ENCODE measurements around the gene ZBTB46. TPM values are rescaled to one million over a fixed set of nuclear protein-coding genes. Genes with fewer than 3 reads are reported as not detected.
A peak's percentile ranks its signal among the peaks of the same experiment; 100 is the strongest.

The ZBTB46 gene
- total RNA-seq, 1 experiment from 2014 or later: 1.1 TPM

DNA sequence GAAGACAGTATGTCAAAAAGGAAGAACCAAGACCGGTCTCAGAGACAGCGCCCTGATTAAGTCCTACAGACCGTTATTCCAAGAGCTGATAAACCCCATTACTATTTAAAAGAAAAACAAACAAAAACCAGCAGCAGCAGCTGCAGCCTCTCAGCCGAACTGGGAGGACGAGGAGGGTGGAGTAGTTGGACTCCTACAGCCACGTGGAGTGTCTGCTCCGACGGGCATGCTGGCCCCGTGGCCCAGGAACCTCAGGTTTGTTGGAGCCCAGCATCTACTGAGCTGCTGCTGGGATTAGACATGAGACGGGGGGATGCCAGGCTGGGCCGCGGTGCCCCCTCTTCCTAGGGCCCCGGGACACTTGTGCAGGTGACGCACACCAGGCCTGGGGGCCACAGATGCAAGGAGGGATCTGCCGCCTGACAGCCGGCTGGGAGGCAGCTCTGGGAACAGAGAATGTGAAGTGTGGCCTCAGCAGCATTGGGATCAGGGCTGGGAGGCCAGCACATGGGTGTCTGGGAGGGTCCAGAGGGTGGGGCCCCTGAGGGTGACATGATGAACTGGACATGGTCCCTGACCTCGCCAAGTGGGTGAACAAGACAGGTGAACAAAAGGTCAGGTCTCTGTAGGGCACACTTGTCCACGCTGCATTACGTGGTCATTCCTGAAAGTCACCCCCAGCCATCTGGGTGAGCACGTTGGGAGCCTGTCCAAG lies 2.9 kb upstream of the ZBTB46 start:
- DNase-seq (ENCODE audit: low spot score): no peak
- Histone ChIP-seq H3K27ac (ENCODE audit: low read depth, low read length, poor library complexity, severe bottlenecking) (no peak overlapping the region), H3K27me3 (replicated peaks; ENCODE audit: insufficient read depth, low read depth, low read length, poor library complexity) (peaks cover 26% of the 10 kb centered on the region), H3K4me1 (ENCODE audit: insufficient read depth, low read length, poor library complexity, severe bottlenecking) (no peaks in the 10 kb centered on the region), H3K36me3 (ENCODE audit: insufficient read depth, low read length, poor library complexity, severe bottlenecking) (no peaks in the 10 kb centered on the region), H3K4me3 (ENCODE audit: low read depth, low read length, poor library complexity, severe bottlenecking) (no peak overlapping the region), H3K9me3 (ENCODE audit: low read depth, low read length, poor library complexity, severe bottlenecking) (no peaks in the 10 kb centered on the region)
- TF ChIP-seq, protein P1, sequence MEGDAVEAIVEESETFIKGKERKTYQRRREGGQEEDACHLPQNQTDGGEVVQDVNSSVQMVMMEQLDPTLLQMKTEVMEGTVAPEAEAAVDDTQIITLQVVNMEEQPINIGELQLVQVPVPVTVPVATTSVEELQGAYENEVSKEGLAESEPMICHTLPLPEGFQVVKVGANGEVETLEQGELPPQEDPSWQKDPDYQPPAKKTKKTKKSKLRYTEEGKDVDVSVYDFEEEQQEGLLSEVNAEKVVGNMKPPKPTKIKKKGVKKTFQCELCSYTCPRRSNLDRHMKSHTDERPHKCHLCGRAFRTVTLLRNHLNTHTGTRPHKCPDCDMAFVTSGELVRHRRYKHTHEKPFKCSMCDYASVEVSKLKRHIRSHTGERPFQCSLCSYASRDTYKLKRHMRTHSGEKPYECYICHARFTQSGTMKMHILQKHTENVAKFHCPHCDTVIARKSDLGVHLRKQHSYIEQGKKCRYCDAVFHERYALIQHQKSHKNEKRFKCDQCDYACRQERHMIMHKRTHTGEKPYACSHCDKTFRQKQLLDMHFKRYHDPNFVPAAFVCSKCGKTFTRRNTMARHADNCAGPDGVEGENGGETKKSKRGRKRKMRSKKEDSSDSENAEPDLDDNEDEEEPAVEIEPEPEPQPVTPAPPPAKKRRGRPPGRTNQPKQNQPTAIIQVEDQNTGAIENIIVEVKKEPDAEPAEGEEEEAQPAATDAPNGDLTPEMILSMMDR (conservative IDR thresholded peaks at IDR 0.05; ENCODE audit: low read depth, low read length): no peak
- TF ChIP-seq EZH2 (IDR thresholded peaks at IDR 0.05; ENCODE audit: borderline replicate concordance, low read depth, low read length, poor library complexity, severe bottlenecking): no peak
- ChIA-PET POLR2A (ENCODE audit: low non-redundant PET) (no interaction called here), CTCF (no interaction called here)
- intact Hi-C loops (cut with micrococcal nuclease; ENCODE audit: unreplicated experiment): no loop called here
- no TSS peak for BruUV-seq (replicated peaks)

GRCh38 chr20:63831993-63832686 lies 1.1 kb upstream of the ZBTB46 start:
- intact Hi-C loops (cut with micrococcal nuclease; ENCODE audit: unreplicated experiment): no loop called here
- TF ChIP-seq, protein P1 (conservative IDR thresholded peaks at IDR 0.05; ENCODE audit: low read depth, low read length): no peak
- TF ChIP-seq EZH2 (IDR thresholded peaks at IDR 0.05; ENCODE audit: borderline replicate concordance, low read depth, low read length, poor library complexity, severe bottlenecking): no peak
- BruUV-seq (replicated peaks): no TSS peak
- peak overlapping the region; percentile 43 for H3K4me3 ChIP-seq (ENCODE audit: low read depth, low read length, poor library complexity, severe bottlenecking)
- H3K27ac ChIP-seq (ENCODE audit: low read depth, low read length, poor library complexity, severe bottlenecking): no peak overlapping the region
- DNase-seq (ENCODE audit: low spot score): no peak
- peaks cover 38% of the 10 kb centered on the region for H3K27me3 ChIP-seq (replicated peaks; ENCODE audit: insufficient read depth, low read depth, low read length, poor library complexity)
- no peaks in the 10 kb centered on the region for H3K36me3 ChIP-seq (ENCODE audit: insufficient read depth, low read length, poor library complexity, severe bottlenecking)
- no peaks in the 10 kb centered on the region for H3K9me3 ChIP-seq (ENCODE audit: low read depth, low read length, poor library complexity, severe bottlenecking)
- POLR2A ChIA-PET (ENCODE audit: low non-redundant PET): no interaction called here
- H3K4me1 ChIP-seq (ENCODE audit: insufficient read depth, low read length, poor library complexity, severe bottlenecking): no peaks in the 10 kb centered on the region
- CTCF ChIA-PET: no interaction called here

- DNase-seq (ENCODE audit: low spot score): no peak
- H3K4me3 ChIP-seq (ENCODE audit: low read depth, low read length, poor library complexity, severe bottlenecking): peak overlapping the region; percentile 43
- intact Hi-C loops (cut with micrococcal nuclease; ENCODE audit: unreplicated experiment): no loop called here
- CTCF ChIA-PET: no interaction called here
- peaks cover 38% of the 10 kb centered on the region for H3K27me3 ChIP-seq (replicated peaks; ENCODE audit: insufficient read depth, low read depth, low read length, poor library complexity)
- no peak overlapping the region for H3K27ac ChIP-seq (ENCODE audit: low read depth, low read length, poor library complexity, severe bottlenecking)
- no peaks in the 10 kb centered on the region for H3K9me3 ChIP-seq (ENCODE audit: low read depth, low read length, poor library complexity, severe bottlenecking)
- no peaks in the 10 kb centered on the region for H3K4me1 ChIP-seq (ENCODE audit: insufficient read depth, low read length, poor library complexity, severe bottlenecking)
- H3K36me3 ChIP-seq (ENCODE audit: insufficient read depth, low read length, poor library complexity, severe bottlenecking): no peaks in the 10 kb centered on the region
- TF ChIP-seq EZH2 (IDR thresholded peaks at IDR 0.05; ENCODE audit: borderline replicate concordance, low read depth, low read length, poor library complexity, severe bottlenecking): no peak
- TF ChIP-seq, protein P1 (conservative IDR thresholded peaks at IDR 0.05; ENCODE audit: low read depth, low read length): no peak
- no TSS peak for BruUV-seq (replicated peaks)
- POLR2A ChIA-PET (ENCODE audit: low non-redundant PET): no interaction called here
These were observed 555 bp upstream of the ZBTB46 start for GRCh38 chr20:63831646-63831992.

Measured in A673 (cell line).